Liver (tissue), 3 donors: Measurements from ENCODE around the gene AFTPH.
"Not testable (repeated sequence)": the region's sequence is repeated elsewhere in the genome, so short reads cannot be mapped to it uniquely, and the experiment has no call there.

Experiments
- EGR1 ChIP-seq, 2 donors: IDR thresholded peaks; 2 replicates each; pipeline ENCODE4 v1.6.1; 2016 to 2018; ENCODE audit warnings: antibody characterized with exemption in 2 of 2, low read depth in 2 of 2
- GABPA ChIP-seq, 2 donors: IDR thresholded peaks in 1 of 2; conservative IDR thresholded peaks in 1 of 2; 2 replicates each; pipeline ENCODE4 v1.6.1; 2016; ENCODE audit warnings: antibody characterized with exemption in 2 of 2, mild to moderate bottlenecking in 1 of 2, moderate library complexity in 1 of 2
- JUND ChIP-seq, 2 donors: IDR thresholded peaks; 2 replicates each; pipeline ENCODE4 v1.6.1; 2016; ENCODE audit warnings: antibody characterized with exemption in 2 of 2
- RAD21 ChIP-seq, 2 donors: IDR thresholded peaks; 2 replicates each; pipeline ENCODE4 v1.6.1; 2016; ENCODE audit warnings: antibody characterized with exemption in 2 of 2, mild to moderate bottlenecking in 2 of 2
- SP1 ChIP-seq: IDR thresholded peaks from 2 replicates; pipeline ENCODE4 v1.6.1; 2018; ENCODE audit warnings: antibody characterized with exemption, mild to moderate bottlenecking
- YY1 ChIP-seq: IDR thresholded peaks from 2 replicates; pipeline ENCODE4 v1.6.1; 2016; ENCODE audit warnings: antibody characterized with exemption, mild to moderate bottlenecking
- TF ChIP-seq, protein P1 (sequence below): fragments of 150-350 bp; IDR thresholded peaks from 2 replicates; pipeline ENCODE4 v1.5.1; 2017; ENCODE audit warnings: improper control_type of control experiment, low read depth, low read length; ENCODE audit not compliant: missing input control
- TF ChIP-seq, protein P2 (sequence below): IDR thresholded peaks from 2 replicates; pipeline ENCODE4 v1.6.1; 2016; ENCODE audit warnings: antibody characterized with exemption
- TF ChIP-seq, protein P3 (sequence below): IDR thresholded peaks from 2 replicates; pipeline ENCODE4 v1.6.1; 2016; ENCODE audit warnings: antibody characterized with exemption, mild to moderate bottlenecking
- TF ChIP-seq, protein P4 (sequence below): IDR thresholded peaks from 2 replicates; pipeline ENCODE4 v1.6.1; 2016; ENCODE audit warnings: antibody characterized with exemption
- donor health status: healthy.
- donor health status: healthy.

DNA sequence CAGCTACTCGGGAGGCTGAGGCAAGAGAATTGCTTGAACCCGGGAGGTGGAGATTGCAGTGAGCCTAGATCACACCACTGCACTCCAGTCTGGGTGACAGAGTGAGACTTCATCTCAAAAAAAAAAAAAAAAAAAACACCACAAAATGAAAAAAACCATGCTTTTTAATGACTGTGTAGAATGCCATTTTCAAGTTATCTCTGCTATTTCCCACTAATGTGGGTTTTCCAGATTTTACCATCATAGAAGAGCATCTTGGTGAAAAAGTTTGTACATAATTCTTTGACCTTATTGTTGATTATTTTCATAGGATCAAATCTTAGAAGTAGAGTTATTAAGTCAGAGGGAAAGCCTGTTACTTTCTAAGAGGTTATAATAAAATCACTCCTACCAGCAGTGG, 6.8 kb downstream of the AFTPH start:
- TF ChIP-seq, protein P1, sequence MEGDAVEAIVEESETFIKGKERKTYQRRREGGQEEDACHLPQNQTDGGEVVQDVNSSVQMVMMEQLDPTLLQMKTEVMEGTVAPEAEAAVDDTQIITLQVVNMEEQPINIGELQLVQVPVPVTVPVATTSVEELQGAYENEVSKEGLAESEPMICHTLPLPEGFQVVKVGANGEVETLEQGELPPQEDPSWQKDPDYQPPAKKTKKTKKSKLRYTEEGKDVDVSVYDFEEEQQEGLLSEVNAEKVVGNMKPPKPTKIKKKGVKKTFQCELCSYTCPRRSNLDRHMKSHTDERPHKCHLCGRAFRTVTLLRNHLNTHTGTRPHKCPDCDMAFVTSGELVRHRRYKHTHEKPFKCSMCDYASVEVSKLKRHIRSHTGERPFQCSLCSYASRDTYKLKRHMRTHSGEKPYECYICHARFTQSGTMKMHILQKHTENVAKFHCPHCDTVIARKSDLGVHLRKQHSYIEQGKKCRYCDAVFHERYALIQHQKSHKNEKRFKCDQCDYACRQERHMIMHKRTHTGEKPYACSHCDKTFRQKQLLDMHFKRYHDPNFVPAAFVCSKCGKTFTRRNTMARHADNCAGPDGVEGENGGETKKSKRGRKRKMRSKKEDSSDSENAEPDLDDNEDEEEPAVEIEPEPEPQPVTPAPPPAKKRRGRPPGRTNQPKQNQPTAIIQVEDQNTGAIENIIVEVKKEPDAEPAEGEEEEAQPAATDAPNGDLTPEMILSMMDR, result not testable (repeated sequence)
- TF ChIP-seq, protein P2, sequence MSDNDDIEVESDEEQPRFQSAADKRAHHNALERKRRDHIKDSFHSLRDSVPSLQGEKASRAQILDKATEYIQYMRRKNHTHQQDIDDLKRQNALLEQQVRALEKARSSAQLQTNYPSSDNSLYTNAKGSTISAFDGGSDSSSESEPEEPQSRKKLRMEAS, result not testable (repeated sequence)
- not testable (repeated sequence) for TF ChIP-seq RAD21 (IDR thresholded peaks at IDR 0.05); SP1; EGR1 (IDR thresholded peaks at IDR 0.05; ENCODE audit: low read depth in 2 of 2); JUND (IDR thresholded peaks at IDR 0.05); GABPA (IDR thresholded peaks at IDR 0.05 in 1 of 2, conservative IDR thresholded peaks at IDR 0.05 in 1 of 2); YY1
- TF ChIP-seq, protein P3, sequence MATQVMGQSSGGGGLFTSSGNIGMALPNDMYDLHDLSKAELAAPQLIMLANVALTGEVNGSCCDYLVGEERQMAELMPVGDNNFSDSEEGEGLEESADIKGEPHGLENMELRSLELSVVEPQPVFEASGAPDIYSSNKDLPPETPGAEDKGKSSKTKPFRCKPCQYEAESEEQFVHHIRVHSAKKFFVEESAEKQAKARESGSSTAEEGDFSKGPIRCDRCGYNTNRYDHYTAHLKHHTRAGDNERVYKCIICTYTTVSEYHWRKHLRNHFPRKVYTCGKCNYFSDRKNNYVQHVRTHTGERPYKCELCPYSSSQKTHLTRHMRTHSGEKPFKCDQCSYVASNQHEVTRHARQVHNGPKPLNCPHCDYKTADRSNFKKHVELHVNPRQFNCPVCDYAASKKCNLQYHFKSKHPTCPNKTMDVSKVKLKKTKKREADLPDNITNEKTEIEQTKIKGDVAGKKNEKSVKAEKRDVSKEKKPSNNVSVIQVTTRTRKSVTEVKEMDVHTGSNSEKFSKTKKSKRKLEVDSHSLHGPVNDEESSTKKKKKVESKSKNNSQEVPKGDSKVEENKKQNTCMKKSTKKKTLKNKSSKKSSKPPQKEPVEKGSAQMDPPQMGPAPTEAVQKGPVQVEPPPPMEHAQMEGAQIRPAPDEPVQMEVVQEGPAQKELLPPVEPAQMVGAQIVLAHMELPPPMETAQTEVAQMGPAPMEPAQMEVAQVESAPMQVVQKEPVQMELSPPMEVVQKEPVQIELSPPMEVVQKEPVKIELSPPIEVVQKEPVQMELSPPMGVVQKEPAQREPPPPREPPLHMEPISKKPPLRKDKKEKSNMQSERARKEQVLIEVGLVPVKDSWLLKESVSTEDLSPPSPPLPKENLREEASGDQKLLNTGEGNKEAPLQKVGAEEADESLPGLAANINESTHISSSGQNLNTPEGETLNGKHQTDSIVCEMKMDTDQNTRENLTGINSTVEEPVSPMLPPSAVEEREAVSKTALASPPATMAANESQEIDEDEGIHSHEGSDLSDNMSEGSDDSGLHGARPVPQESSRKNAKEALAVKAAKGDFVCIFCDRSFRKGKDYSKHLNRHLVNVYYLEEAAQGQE, result not testable (repeated sequence)
- TF ChIP-seq, protein P4, sequence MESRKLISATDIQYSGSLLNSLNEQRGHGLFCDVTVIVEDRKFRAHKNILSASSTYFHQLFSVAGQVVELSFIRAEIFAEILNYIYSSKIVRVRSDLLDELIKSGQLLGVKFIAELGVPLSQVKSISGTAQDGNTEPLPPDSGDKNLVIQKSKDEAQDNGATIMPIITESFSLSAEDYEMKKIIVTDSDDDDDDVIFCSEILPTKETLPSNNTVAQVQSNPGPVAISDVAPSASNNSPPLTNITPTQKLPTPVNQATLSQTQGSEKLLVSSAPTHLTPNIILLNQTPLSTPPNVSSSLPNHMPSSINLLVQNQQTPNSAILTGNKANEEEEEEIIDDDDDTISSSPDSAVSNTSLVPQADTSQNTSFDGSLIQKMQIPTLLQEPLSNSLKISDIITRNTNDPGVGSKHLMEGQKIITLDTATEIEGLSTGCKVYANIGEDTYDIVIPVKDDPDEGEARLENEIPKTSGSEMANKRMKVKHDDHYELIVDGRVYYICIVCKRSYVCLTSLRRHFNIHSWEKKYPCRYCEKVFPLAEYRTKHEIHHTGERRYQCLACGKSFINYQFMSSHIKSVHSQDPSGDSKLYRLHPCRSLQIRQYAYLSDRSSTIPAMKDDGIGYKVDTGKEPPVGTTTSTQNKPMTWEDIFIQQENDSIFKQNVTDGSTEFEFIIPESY, result not testable (repeated sequence)
